HepG2 (cell line): ENCODE results near the gene LRP1-AS. TPM values are rescaled to one million over a fixed set of nuclear protein-coding genes. Genes with fewer than 3 reads are reported as not detected.

Experiments
- ATAC-seq: fragments of 200-7000 bp; cut with Tn5 transposase; 3 replicates; pipeline ENCODE4 v1.9.1; 2020; ENCODE audit warnings: mild to moderate bottlenecking, moderate library complexity
- BruUV-seq: library from RNA; stranded (reverse); fragments of 400-500 nt; replicated peaks from 2 replicates; lab custom pipeline; 2021; lab: Mats Ljungman, UMichigan
- CTCF ChIA-PET: fragments of 300-600 bp; formaldehyde crosslinking; extraction: SDS; loops from one replicate; lab custom pipeline; 2021; ENCODE audit warnings: low total read pairs, inconsistent platforms, low intra/inter-chr PET ratio; lab: Yijun Ruan, JAX
- POLR2A ChIA-PET: fragments of 350-600 bp; sonication (Branson Sonifier 250); formaldehyde crosslinking; loops from one replicate; lab custom pipeline; 2020; ENCODE audit warnings: antibody characterized with exemption, inconsistent platforms; lab: Yijun Ruan, JAX
- DNase-seq: peaks from one replicate; pipeline ENCODE4 v3.0.0-alpha.2; 2015; ENCODE audit warnings: low spot score
- FAIRE-seq: peaks from 3 replicates; lab custom pipeline; 2011; peaks lifted over from hg19 to GRCh38; lab: Jason Lieb, UNC
- H2AFZ ChIP-seq: one replicate; pipeline ENCODE4 v1.6.1; 2011; ENCODE audit warnings: low read length, inconsistent platforms
- H3K27ac ChIP-seq: fragments of 300-600 bp; 3 replicates; pipeline ENCODE4 v1.8.0; 2011; ENCODE audit warnings: mixed run types, mild to moderate bottlenecking, mixed read lengths, low read length, inconsistent platforms; ENCODE audit not compliant: insufficient read depth; ENCODE audit errors: extremely low read length
- H3K27me3 ChIP-seq, 2 experiments: fragments of 200-600 bp in 1 of 2; 2 replicates in 1 of 2; 3 replicates in 1 of 2; pipeline versions ENCODE4 v1.6.0 to v1.8.0; 2011; ENCODE audit warnings: low read length in 2 of 2, mild to moderate bottlenecking in 2 of 2, moderate library complexity in 2 of 2, inconsistent platforms in 1 of 2; ENCODE audit not compliant: insufficient read depth in 2 of 2, control insufficient read depth in 1 of 2
- H3K36me3 ChIP-seq, 2 experiments: fragments of 200-600 bp in 1 of 2; replicated peaks in 1 of 2; 2 replicates in 1 of 2; 3 replicates in 1 of 2; pipeline versions ENCODE4 v1.5.1 to v1.8.0; 2011; ENCODE audit warnings: low read length in 2 of 2, inconsistent platforms in 1 of 2; ENCODE audit not compliant: insufficient read depth in 2 of 2, control insufficient read depth in 1 of 2
- H3K4me1 ChIP-seq: 2 replicates; pipeline ENCODE4 v1.5.1; 2012; ENCODE audit warnings: low read length, inconsistent platforms; ENCODE audit not compliant: insufficient read depth
- H3K4me2 ChIP-seq: 2 replicates; pipeline ENCODE4 v1.6.0; 2011; ENCODE audit warnings: low read depth, low read length, inconsistent platforms
- H3K4me3 ChIP-seq, 3 experiments: fragments of 200-600 bp in 1 of 3; sonication (generic), shearing (Covaris generic) in 1 of 3; replicated peaks in 1 of 3; 2 replicates each; pipeline ENCODE4 v1.5.1; 2011 to 2016; ENCODE audit warnings: low read length in 3 of 3, inconsistent platforms in 2 of 3, low read depth in 2 of 3, mild to moderate bottlenecking in 2 of 3, control low read depth in 1 of 3, mixed read lengths in 1 of 3; ENCODE audit not compliant: insufficient read depth in 1 of 3
- H3K79me2 ChIP-seq: one replicate; pipeline ENCODE4 v1.6.1; 2011; ENCODE audit warnings: low read length, inconsistent platforms; ENCODE audit not compliant: insufficient read depth
- H3K9ac ChIP-seq: 2 replicates; pipeline ENCODE4 v1.6.0; 2011; ENCODE audit warnings: mild to moderate bottlenecking, low read depth, low read length, inconsistent platforms; ENCODE audit not compliant: insufficient read depth
- H3K9me3 ChIP-seq: 2 replicates; pipeline ENCODE4 v1.5.1; 2012; ENCODE audit warnings: mild to moderate bottlenecking, low read length
- H4K20me1 ChIP-seq: 2 replicates; pipeline ENCODE4 v1.6.0; 2011; ENCODE audit warnings: inconsistent platforms, mild to moderate bottlenecking, low read length, moderate library complexity; ENCODE audit not compliant: insufficient read depth
- ATRX ChIP-seq: sonication (generic); formaldehyde crosslinking; IDR thresholded peaks from 2 replicates; pipeline ENCODE4 v1.4.0; 2020; ENCODE audit warnings: missing genetic modification reagents, borderline replicate concordance
- ELF4 ChIP-seq: sonication (generic); formaldehyde crosslinking; IDR thresholded peaks from 2 replicates; pipeline ENCODE4 v1.5.0; 2020; ENCODE audit warnings: missing genetic modification reagents, mild to moderate bottlenecking, moderate library complexity, borderline replicate concordance
- KAT8 ChIP-seq: IDR thresholded peaks from 2 replicates; pipeline ENCODE4 v1.6.1; 2016; ENCODE audit warnings: missing genetic modification reagents, missing compliant biosample characterization
- KIAA2018 ChIP-seq: sonication (generic); formaldehyde crosslinking; IDR thresholded peaks from 2 replicates; pipeline ENCODE4 v1.5.0; 2020; ENCODE audit warnings: mild to moderate bottlenecking, missing genetic modification reagents, borderline replicate concordance
- MAFK ChIP-seq, 2 experiments: IDR thresholded peaks in 1 of 2; conservative IDR thresholded peaks in 1 of 2; 2 replicates each; pipeline ENCODE4 v1.6.1; 2011; ENCODE audit warnings: improper control_type of control experiment in 2 of 2, low read length in 2 of 2
- NFE2L1 ChIP-seq: sonication (generic); formaldehyde crosslinking; IDR thresholded peaks from 2 replicates; pipeline ENCODE4 v1.4.0; 2020; ENCODE audit warnings: missing genetic modification reagents, mild to moderate bottlenecking, borderline replicate concordance
- NFE2L2 ChIP-seq: fragments of 150-350 bp; IDR thresholded peaks from 2 replicates; pipeline ENCODE4 v1.6.1; 2014; ENCODE audit warnings: low read length
- NKX3-1 ChIP-seq: sonication (generic); formaldehyde crosslinking; IDR thresholded peaks from 2 replicates; pipeline ENCODE4 v1.5.0; 2020; ENCODE audit warnings: missing genetic modification reagents
- PBX3 ChIP-seq: sonication (generic); formaldehyde crosslinking; IDR thresholded peaks from 2 replicates; pipeline ENCODE4 v1.8.1; 2023; ENCODE audit warnings: missing genetic modification reagents, inconsistent platforms, borderline replicate concordance
- SYNCRIP ChIP-seq: fragments of 200-400 bp; formaldehyde crosslinking; IDR thresholded peaks from 2 replicates; pipeline ENCODE4 v1.6.1; 2018; ENCODE audit warnings: mild to moderate bottlenecking, low read depth, low read length; ENCODE audit not compliant: insufficient read depth
- ZNF121 ChIP-seq: sonication (generic); formaldehyde crosslinking; IDR thresholded peaks from 2 replicates; pipeline ENCODE4 v1.5.0; 2020; ENCODE audit warnings: mild to moderate bottlenecking, missing genetic modification reagents
- WGBS: methylation state at CpG from one replicate; pipeline ENCODE4 v1.1.6; 2017; ENCODE audit warnings: low lambda C conversion rate; 5-methylcytosine and 5-hydroxymethylcytosine counted together
- in situ Hi-C: cut with HindIII; loops from 2 replicates; pipeline ENCODE4 v1.10.0; 2017; ENCODE audit warnings: low pct_unique_long_range_greater_than_20kb; ENCODE audit not compliant: extremely low pct_ligation_motif_present
- intact Hi-C: fragments of 100-400 bp; cut with micrococcal nuclease; formaldehyde crosslinking; loops from one replicate; pipeline ENCODE4 v1.10.0; 2022; ENCODE audit not compliant: unreplicated experiment
- polyA plus RNA-seq, 8 experiments: library from polyadenylated mRNA; depleted of rRNA in 3 of 8; stranded (reverse) in 7 of 8; unstranded in 1 of 8; fragments of >200 nt; fragmentation: Illumina TruSeq in 4 of 8; extraction: Trizol in 4 of 8; gene quantifications; 2 replicates each; pipeline versions ENCODE4 v1.2.1 to v1.2.3, GENCODE V29; 2011 to 2016; ENCODE audit warnings: low read depth in 4 of 8, missing spikeins in 1 of 8, mixed read lengths in 1 of 8; ENCODE audit not compliant: insufficient read depth in 1 of 8
- total RNA-seq, 5 experiments: library from RNA; depleted of rRNA; stranded (reverse); fragments of >200 nt; fragmentation: Illumina TruSeq; extraction: Trizol; gene quantifications; 2 replicates each; pipeline ENCODE4 v1.2.3, GENCODE V29; 2016; ENCODE audit warnings: low read depth in 1 of 5
- TF ChIP-seq, protein P1 (sequence below): sonication (generic); formaldehyde crosslinking; IDR thresholded peaks from 2 replicates; pipeline ENCODE4 v1.4.0; 2020; ENCODE audit warnings: missing genetic modification reagents

The LRP1-AS gene
- total and polyA plus RNA-seq, 2 of the 13 experiments (the other 11 are each of a cell fraction or from before 2014, with no cell fraction given) = 0.20 TPM; not detected in 1

- Histone ChIP-seq H3K36me3 (no peaks in the 10 kb centered on the region), H3K27me3 (no peaks in the 10 kb centered on the region), H3K9ac (no peak overlapping the region), H2AFZ (no peak overlapping the region), H3K27ac (no peak overlapping the region), H3K4me2 (no peak overlapping the region), H3K4me3 (no peak overlapping the region), H3K79me2 (no peaks in the 10 kb centered on the region), H4K20me1 (no peaks in the 10 kb centered on the region), H3K4me1 (no peaks in the 10 kb centered on the region), H3K9me3 (no peaks in the 10 kb centered on the region)
- WGBS = 66% methylated on average over 5 of the region's 5 CpGs
- CTCF ChIA-PET = no interaction called here
- POLR2A ChIA-PET = no interaction called here
- DNase-seq = no peak
- intact Hi-C loops (no loop called here), in situ Hi-C loops (no loop called here)
- no peak for ATAC-seq
- FAIRE-seq = no peak
- TF ChIP-seq, protein P1, sequence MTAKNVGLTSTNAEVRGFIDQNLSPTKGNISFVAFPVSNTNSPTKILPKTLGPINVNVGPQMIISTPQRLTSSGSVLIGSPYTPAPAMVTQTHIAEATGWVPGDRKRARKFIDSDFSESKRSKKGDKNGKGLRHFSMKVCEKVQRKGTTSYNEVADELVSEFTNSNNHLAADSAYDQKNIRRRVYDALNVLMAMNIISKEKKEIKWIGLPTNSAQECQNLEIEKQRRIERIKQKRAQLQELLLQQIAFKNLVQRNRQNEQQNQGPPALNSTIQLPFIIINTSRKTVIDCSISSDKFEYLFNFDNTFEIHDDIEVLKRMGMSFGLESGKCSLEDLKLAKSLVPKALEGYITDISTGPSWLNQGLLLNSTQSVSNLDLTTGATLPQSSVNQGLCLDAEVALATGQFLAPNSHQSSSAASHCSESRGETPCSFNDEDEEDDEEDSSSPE (CRISPR knock-in tag) = no peak
- TF ChIP-seq MAFK (conservative IDR thresholded peaks at IDR 0.05 in 1 of 2, IDR thresholded peaks at IDR 0.05 in 1 of 2; ENCODE audit: low read length in 2 of 2) (0 out of 4 replicates have a peak, but pooled peaks of 1 of the 2 experiments have one; percentile 2), PBX3 (no peak), NFE2L1 (no peak), NFE2L2 (peak; percentile 60; the same call in 1 of the 2 replicates), KAT8 (no peak), ELF4 (CRISPR knock-in tag) (no peak), ZNF121 (no peak), ATRX (CRISPR knock-in tag) (no peak), KIAA2018 (no peak), SYNCRIP (no peak), NKX3-1 (CRISPR knock-in tag) (no peak)
- no TSS peak for BruUV-seq
Observed at GRCh38 chr12:57119294-57120085, 27.9 kb downstream of the LRP1-AS start.
